Upper lobe of left lung (tissue), 6 donors: ENCODE data around the gene CYP2C8. TPM values are rescaled to one million over a fixed set of nuclear protein-coding genes. Genes with fewer than 3 reads are reported as not detected.
"Not testable (repeated sequence)": the region's sequence is repeated elsewhere in the genome, so short reads cannot be mapped to it uniquely, and the experiment has no call there.

Experiments used
- ATAC-seq, 2 donors: fragments of 200-7000 bp; cut with Tn5 transposase; one replicate each; pipeline ENCODE4 v1.9.1; 2022; ENCODE audit warnings: mild to moderate bottlenecking in 2 of 2, moderate library complexity in 2 of 2; ENCODE audit not compliant: low FRiP score in 2 of 2
- DNase-seq, 2 donors: peaks; one replicate each; pipeline ENCODE4 v3.0.0-alpha.2; 2019 to 2020
- H3K27ac ChIP-seq, 4 donors: fragments of 200-600 bp; sonication (generic); one replicate each; pipeline ENCODE4 v1.5.1; 2016 to 2019
- H3K27me3 ChIP-seq, 4 donors: fragments of 200-600 bp; sonication (generic); one replicate each; pipeline ENCODE4 v1.5.1; 2017 to 2019
- H3K36me3 ChIP-seq, 4 donors: fragments of 200-600 bp; sonication (generic); one replicate each; pipeline ENCODE4 v1.5.1; 2016 to 2019
- H3K4me1 ChIP-seq, 4 donors: fragments of 200-600 bp; sonication (generic); one replicate each; pipeline ENCODE4 v1.5.1; 2018 to 2019
- H3K4me3 ChIP-seq, 4 donors: fragments of 200-600 bp; sonication (generic); one replicate each; pipeline ENCODE4 v1.5.1; 2017 to 2019; ENCODE audit warnings: mild to moderate bottlenecking in 2 of 4, moderate library complexity in 1 of 4
- H3K9me3 ChIP-seq, 4 donors: fragments of 200-600 bp; sonication (generic); one replicate each; pipeline ENCODE4 v1.5.1; 2018 to 2019
- EP300 ChIP-seq, 4 donors: sonication (generic); formaldehyde crosslinking; IDR thresholded peaks; one replicate each; pipeline ENCODE4 v1.5.1; 2017; ENCODE audit warnings: antibody characterized with exemption in 4 of 4, control low read depth in 2 of 4
- POLR2A ChIP-seq, 4 donors: fragments of 450-650 bp; IDR thresholded peaks; one replicate each; pipeline ENCODE4 v1.5.1; 2016 to 2017; ENCODE audit warnings: antibody characterized with exemption in 4 of 4, mild to moderate bottlenecking in 2 of 4
- POLR2AphosphoS5 ChIP-seq, 2 donors: sonication (generic); formaldehyde crosslinking; IDR thresholded peaks; one replicate each; pipeline ENCODE4 v1.5.1; 2017; ENCODE audit warnings: antibody characterized with exemption in 2 of 2
- WGBS, 2 donors: methylation state at CpG; one replicate each; pipeline ENCODE4 v1.1.5; 2017 to 2018; 5-methylcytosine and 5-hydroxymethylcytosine counted together
- total RNA-seq, 6 donors: library from RNA; depleted of rRNA in 4 of 6; stranded (reverse); fragments of >200 nt in 4 of 6; gene quantifications; one replicate each; pipeline versions ENCODE4 v1.1.0 to v1.2.1, GENCODE V29; 2016 to 2021
- TF ChIP-seq, protein P1 (sequence below), 6 experiments: fragments of 450-650 bp in 4 of 6; fragments of 200-600 bp in 2 of 6; sonication (generic) in 2 of 6; IDR thresholded peaks; one replicate each; pipeline ENCODE4 v1.5.1; 2016 to 2019; ENCODE audit warnings: antibody characterized with exemption in 6 of 6
- donor health status: DM: no; HTN: no; CAD: no; lungs with moderate emphysema.
- donor health status: DM: no; HTN: yes; CAD: no; lungs with severe emphysema.

Gene CYP2C8
- total RNA-seq, 6 donors from 2014 or later = 0.44 to 1.4 (median 0.49) TPM; not detected in 1

- DNase-seq = no peak
- H3K27me3 ChIP-seq = no peaks in the 10 kb centered on the region
- no peak overlapping the region for H3K27ac ChIP-seq
- TF ChIP-seq EP300 (IDR thresholded peaks at IDR 0.05) (no peak), POLR2A (IDR thresholded peaks at IDR 0.05) (no peak), POLR2AphosphoS5 (IDR thresholded peaks at IDR 0.05) (no peak)
- TF ChIP-seq, protein P1, sequence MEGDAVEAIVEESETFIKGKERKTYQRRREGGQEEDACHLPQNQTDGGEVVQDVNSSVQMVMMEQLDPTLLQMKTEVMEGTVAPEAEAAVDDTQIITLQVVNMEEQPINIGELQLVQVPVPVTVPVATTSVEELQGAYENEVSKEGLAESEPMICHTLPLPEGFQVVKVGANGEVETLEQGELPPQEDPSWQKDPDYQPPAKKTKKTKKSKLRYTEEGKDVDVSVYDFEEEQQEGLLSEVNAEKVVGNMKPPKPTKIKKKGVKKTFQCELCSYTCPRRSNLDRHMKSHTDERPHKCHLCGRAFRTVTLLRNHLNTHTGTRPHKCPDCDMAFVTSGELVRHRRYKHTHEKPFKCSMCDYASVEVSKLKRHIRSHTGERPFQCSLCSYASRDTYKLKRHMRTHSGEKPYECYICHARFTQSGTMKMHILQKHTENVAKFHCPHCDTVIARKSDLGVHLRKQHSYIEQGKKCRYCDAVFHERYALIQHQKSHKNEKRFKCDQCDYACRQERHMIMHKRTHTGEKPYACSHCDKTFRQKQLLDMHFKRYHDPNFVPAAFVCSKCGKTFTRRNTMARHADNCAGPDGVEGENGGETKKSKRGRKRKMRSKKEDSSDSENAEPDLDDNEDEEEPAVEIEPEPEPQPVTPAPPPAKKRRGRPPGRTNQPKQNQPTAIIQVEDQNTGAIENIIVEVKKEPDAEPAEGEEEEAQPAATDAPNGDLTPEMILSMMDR (IDR thresholded peaks at IDR 0.05) = no peak
- no peaks in the 10 kb centered on the region for H3K9me3 ChIP-seq
- no peaks in the 10 kb centered on the region for H3K36me3 ChIP-seq
- no peaks in the 10 kb centered on the region for H3K4me1 ChIP-seq
- H3K4me3 ChIP-seq = no peak overlapping the region
- ATAC-seq = no peak
These were observed 8.3 kb upstream of the CYP2C8 start for GRCh38 chr10:95077556-95077955.

DNA sequence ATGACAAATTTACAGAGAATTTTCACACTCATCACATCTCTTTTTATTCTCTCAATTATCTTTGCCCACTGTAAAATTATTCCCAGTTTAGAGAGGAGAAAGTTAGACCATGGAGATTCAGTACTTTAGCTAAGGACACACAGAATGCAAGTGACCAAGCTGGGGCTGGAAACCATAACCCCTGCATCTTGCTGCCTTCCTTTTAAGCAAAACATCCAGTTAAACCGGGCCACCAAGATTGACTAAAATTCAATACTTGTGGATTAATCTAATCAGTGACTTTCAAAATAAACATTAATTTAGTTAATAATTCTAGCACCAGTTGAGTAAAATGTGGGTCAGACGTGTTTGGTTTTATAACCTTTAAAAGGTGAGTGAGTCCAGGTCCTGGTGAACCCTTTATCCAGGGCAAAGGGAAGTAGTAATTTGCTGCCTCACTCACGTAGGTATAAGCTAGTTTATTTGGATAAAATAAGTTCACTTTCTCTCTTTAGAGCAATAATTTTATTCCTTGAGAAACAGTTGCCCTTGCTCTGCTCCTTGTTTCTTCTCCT, 1.9 kb upstream of the CYP2C8 start:
- TF ChIP-seq POLR2A (IDR thresholded peaks at IDR 0.05) (no peak), POLR2AphosphoS5 (IDR thresholded peaks at IDR 0.05) (no peak), EP300 (IDR thresholded peaks at IDR 0.05) (no peak)
- TF ChIP-seq, protein P1 (IDR thresholded peaks at IDR 0.05) = no peak

DNA sequence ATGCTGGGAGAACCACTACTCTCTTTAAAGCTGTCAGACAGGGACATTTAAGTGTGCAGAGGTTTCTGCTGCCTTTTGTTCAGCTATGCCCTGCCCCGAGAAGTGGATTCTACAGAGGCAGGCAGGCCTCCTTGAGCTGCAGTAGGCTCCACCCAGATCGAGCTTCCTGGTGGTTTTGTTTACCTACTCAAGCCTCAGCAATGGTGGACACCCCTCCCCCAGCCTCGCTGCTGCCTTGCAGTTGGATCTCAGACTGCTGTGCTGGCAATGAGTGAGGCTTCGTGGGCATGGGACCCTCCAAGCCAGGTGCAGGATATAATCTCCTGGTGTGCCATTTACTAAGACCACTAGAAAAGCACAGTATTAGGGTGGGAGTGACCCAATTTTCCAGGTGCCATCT, 5.2 kb downstream of the CYP2C8 start:
- WGBS, 2 donors = 90% methylated on average over 4 of the region's 4 CpGs; no CpG with 5 or more reads in 1 of the 2 donors

More for the DNA sequence above, 1.9 kb upstream of the CYP2C8 start:
- no peak for DNase-seq
- H3K9me3 ChIP-seq = no peaks in the 10 kb centered on the region
- no peak overlapping the region for H3K4me3 ChIP-seq
- no peaks in the 10 kb centered on the region for H3K4me1 ChIP-seq
- no peaks in the 10 kb centered on the region for H3K27me3 ChIP-seq
- H3K27ac ChIP-seq = no peak overlapping the region
- H3K36me3 ChIP-seq = no peaks in the 10 kb centered on the region
- WGBS, 2 donors = 41 to 68% methylated on average over 3 of the region's 3 CpGs
- no peak for ATAC-seq

GRCh38 chr10:95056744-95057363, 12.4 kb downstream of the CYP2C8 start:
- no peaks in the 10 kb centered on the region for H3K27me3 ChIP-seq
- 78 to 82% methylated on average over 3 of the region's 3 CpGs for WGBS, 2 donors
- no peak for DNase-seq

More for the DNA sequence above, 5.2 kb downstream of the CYP2C8 start:
- not testable (repeated sequence) for DNase-seq, H3K4me1 ChIP-seq, ATAC-seq, H3K27me3 ChIP-seq, H3K9me3 ChIP-seq, H3K27ac ChIP-seq, H3K4me3 ChIP-seq, H3K36me3 ChIP-seq

DNA sequence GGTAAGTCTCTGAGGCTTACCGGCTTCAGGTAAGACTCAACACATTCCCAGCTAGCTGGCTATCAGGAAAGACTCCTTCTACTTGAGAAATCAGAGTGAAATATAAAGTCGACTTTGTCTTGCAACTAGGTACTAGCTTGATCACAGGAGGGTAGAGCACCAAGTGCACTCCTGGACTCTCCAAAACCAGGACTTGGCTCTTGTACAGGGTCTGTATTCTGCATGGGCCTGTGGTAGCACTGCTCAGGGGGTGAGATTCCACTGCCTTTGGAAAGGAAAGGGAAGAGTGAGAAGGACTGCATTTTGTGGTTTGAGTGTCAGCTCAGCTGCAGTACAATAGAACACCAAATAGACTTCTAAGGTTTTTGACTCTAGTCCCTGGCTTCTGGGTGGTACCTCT, 19.4 kb downstream of the CYP2C8 start:
- TF ChIP-seq POLR2AphosphoS5 (IDR thresholded peaks at IDR 0.05) (no peak), POLR2A (IDR thresholded peaks at IDR 0.05) (no peak), EP300 (IDR thresholded peaks at IDR 0.05) (no peak)
- TF ChIP-seq, protein P1 (IDR thresholded peaks at IDR 0.05) = no peak
- H3K27me3 ChIP-seq = no peaks in the 10 kb centered on the region
- ATAC-seq (no peak), DNase-seq (no peak)
- H3K27ac ChIP-seq = no peak overlapping the region
- H3K4me1 ChIP-seq = no peaks in the 10 kb centered on the region
- no peaks in the 10 kb centered on the region for H3K36me3 ChIP-seq
- 47 to 73% methylated on average over 2 of the region's 2 CpGs for WGBS, 2 donors
- no peak overlapping the region for H3K4me3 ChIP-seq
- H3K9me3 ChIP-seq = peaks cover 0 to 7% (median 0%) of the 10 kb centered on the region in 4 donors

More at GRCh38 chr10:95056744-95057363, 12.4 kb downstream of the CYP2C8 start:
- no peak overlapping the region for H3K27ac ChIP-seq
- no peaks in the 10 kb centered on the region for H3K4me1 ChIP-seq
- no peak for ATAC-seq
- H3K4me3 ChIP-seq = no peak overlapping the region
- H3K36me3 ChIP-seq = no peaks in the 10 kb centered on the region
- H3K9me3 ChIP-seq = no peaks in the 10 kb centered on the region
- TF ChIP-seq, protein P1 (IDR thresholded peaks at IDR 0.05) = no peak
- no peak for TF ChIP-seq POLR2AphosphoS5 (IDR thresholded peaks at IDR 0.05)
- TF ChIP-seq EP300 (IDR thresholded peaks at IDR 0.05) = no peak
- no peak for TF ChIP-seq POLR2A (IDR thresholded peaks at IDR 0.05)
